Fibroblast of pulmonary artery (primary cell): ENCODE data around the gene GLP1R.
A peak's percentile ranks its signal among the peaks of the same experiment; 100 is the strongest.

ENCODE experiments used
- DNase-seq: peaks from one replicate; pipeline ENCODE4 v3.0.0-alpha.2; 2010; ENCODE audit warnings: low read depth
- H3K4me3 ChIP-seq: replicated peaks from 2 replicates; pipeline ENCODE4 v1.5.1; 2011; ENCODE audit warnings: low read depth, mild to moderate bottlenecking, control low read depth, low read length, moderate library complexity
- CTCF ChIP-seq: IDR thresholded peaks from 2 replicates; pipeline ENCODE4 v1.5.1; 2011; ENCODE audit warnings: mild to moderate bottlenecking, control low read depth, low read length, inconsistent platforms; ENCODE audit errors: missing control alignments

The GLP1R gene

GRCh38 chr6:39086294-39086693 lies 37.7 kb downstream of the GLP1R start:
- no peak for TF ChIP-seq CTCF
- DNase-seq, result no peak
- H3K4me3 ChIP-seq, result no peak overlapping the region

GRCh38 chr6:39086711-39087110 lies 38.1 kb downstream of the GLP1R start:
- H3K4me3 ChIP-seq, result no peak overlapping the region
- DNase-seq, result no peak
- no peak for TF ChIP-seq CTCF

GRCh38 chr6:39087197-39087596 lies 38.6 kb downstream of the GLP1R start:
- no peak for TF ChIP-seq CTCF
- no peak for DNase-seq
- no peak overlapping the region for H3K4me3 ChIP-seq

GRCh38 chr6:39088331-39088730 lies 39.8 kb downstream of the GLP1R start:
- DNase-seq, result peak; percentile 74
- TF ChIP-seq CTCF, result peak; percentile 62

GRCh38 chr6:39090036-39090435 lies 41.5 kb downstream of the GLP1R start:
- TF ChIP-seq CTCF, result no peak
- H3K4me3 ChIP-seq, result no peak overlapping the region
- DNase-seq, result no peak

More at GRCh38 chr6:39088331-39088730, 39.8 kb downstream of the GLP1R start:
- no peak overlapping the region for H3K4me3 ChIP-seq

- no peak for DNase-seq
- TF ChIP-seq CTCF, result no peak
- H3K4me3 ChIP-seq, result no peak overlapping the region
These were observed 42.6 kb downstream of the GLP1R start for GRCh38 chr6:39091220-39091619.

- H3K4me3 ChIP-seq, result no peak overlapping the region
- no peak for TF ChIP-seq CTCF
- DNase-seq, result no peak
These were observed 43.5 kb downstream of the GLP1R start for GRCh38 chr6:39092124-39092523.
